ENCODE results near the gene IQCK.

The IQCK gene

DNA sequence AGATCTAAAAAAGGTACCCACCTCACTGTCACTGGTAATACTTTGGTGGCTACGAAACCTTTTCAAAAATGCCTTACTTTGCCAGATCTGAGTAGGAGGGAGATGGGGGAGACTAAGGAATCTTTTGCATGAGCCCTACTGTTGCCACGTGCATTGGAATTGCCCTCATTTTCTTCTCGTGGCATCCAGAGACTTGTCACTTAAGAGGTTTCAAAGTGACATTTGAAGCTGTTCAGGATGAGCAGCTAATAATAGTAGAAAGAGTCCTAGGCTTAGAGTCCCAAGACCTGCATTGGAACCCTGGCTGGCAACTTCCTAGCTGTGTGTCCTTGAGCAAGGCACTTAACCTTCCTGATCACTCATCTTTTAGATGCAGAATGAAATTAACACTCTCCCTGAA, 123.1 kb downstream of the IQCK start:
- DNase-seq: no peak

DNA sequence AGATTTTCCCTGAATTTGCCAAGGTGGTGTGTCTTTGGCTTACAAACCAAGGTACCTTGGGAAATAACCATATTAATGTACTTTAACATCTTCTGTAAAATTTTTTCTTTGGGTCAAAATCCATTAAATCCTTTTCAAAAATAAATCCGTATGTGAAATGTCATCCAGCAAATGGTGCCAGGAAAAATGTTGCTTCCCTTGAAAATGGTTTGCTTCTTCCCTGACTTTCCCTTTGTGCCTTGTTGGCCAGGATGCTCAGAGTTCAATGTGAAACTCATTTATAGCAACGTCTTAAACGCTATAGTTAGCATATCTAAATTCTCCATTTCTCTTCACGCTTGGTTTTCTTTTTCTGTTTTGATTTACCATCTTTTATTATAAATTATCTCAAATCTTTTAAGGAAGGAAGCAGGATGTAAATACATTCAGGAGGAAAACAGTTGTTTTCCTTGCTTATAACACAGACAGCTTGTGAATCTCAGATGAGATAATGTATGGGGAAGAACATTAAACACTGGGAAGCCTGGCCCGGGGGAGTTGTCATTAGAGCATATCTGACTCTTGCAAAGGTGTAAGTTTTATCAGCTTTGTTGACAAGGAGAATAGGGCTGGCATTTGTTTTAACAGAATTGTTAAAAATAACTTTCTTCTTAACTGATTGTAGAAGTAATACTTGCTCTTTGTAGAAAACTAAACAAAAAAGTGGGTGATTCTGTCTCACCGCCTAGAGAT, 124.5 kb downstream of the IQCK start:
- DNase-seq: no peak

DNA sequence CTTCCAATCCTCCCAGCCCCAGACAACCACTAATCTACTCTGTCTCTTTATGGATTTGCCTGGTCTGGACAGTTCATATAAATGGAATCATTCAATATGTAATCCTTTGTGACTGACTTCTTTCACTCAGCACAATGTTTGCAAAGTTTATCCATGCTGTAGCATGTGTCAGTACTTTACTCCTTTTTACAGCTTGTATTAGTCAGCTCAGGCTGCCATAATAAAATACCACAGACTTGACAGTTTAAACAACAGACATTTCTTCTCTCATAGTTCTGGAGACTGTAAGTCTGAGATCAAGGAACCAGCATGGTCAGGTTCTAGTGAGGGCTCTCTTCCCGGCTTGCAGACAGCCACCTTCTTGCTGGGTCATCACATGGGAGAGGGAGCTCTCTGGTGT, 125.3 kb downstream of the IQCK start:
- no peak for DNase-seq

DNA sequence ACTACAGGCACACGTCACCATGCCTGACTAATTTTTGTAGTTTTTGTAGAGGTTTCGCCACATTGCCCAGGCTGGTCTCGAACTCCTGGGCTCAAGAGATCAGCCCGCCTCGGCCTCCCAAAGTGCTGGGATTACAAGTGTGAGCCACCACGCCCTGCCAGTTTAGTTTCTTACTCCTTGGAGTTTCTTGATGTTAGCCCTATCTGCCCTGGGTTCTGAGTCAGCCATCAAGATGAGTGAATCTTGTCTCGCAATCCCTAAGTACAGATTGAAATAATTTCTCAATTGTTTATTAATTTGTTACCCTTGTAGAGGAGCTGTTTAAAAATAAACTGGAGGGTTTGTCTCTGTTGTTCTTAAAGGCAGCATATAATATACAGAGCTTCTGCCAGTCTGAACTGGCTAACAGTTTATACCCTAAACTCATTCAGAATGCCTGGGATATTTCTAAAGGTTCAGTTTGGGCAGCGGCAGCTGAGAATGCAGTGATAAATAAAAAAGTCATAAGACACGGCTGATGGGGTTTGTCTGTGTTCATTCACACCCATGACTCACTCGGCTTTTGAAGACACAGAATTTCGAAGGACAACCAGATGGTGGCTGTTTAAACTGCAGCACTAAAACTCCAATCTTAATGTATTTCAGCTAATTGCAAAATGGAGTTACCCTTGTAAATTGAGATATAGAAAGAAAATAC, 127.0 kb downstream of the IQCK start:
- DNase-seq: no peak

DNA sequence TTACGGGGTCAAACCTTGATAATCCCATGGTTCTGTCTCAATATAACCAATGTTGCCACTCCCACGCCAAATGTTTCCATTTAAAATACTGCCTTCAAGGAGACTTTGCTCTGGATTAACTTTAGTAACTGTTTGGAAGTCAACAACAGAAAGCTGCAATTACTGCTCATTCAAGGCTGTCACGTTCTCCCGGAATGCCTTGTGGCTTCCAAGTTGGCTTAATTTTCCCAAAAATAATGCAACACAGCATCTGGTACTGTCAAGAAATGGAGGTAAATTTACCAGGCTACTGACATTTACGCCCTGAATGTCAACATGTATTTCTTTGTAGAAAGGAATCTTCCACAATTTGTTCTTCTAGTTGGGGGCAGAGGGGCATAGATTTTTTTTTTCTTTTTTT, 128.4 kb downstream of the IQCK start:
- DNase-seq: no peak

DNA sequence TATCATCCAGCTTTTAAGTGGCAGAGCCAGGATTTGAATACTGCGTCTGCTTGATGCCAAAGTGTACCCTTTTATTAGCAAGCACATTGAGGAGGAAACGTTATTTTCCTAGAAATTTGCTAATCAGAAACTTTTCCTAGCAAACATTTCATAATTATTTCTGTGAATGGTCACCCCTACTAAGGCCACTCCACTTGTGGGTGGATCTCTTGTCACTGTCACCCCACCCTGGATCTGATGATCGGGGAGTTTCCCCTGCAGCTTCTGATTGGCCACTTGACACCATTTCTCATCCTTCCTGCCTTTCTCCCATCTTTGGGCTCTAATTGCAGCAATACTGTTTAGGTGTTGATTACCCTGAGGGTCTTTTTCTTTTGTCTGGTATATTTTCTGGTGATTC, 130.7 kb downstream of the IQCK start:
- no peak for DNase-seq

DNA sequence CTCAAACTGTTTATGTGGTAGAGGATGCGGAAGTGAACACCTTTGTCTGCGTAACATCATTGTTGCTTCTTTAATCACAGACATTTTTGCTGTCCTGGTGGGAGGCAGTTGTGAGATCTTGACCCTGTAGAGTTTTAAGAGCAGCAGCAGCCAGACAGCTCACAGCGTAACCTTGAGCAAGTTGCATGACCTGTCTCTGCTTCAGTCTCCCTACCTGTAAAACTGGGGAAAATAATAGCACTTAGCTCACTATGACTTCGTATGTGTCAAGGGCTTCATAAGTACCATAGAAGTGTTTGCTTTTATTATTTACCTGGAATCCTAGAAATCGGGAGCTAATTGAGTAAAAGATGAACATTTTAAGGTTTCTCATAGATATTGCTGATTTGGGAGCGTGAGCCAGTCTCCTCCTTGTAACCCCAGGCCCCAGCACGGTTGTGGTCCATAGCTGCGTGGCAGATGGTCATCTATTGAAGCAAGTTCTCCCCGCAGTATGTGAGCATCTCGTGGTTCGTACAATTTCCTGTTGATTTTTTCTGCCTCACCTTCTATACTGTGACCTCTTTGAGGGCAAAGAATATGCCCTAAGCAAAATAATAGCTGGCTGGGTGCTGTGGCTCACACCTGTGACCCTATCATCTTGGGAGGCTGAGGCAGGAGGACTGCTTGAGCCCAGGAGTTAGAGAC, 132.2 kb downstream of the IQCK start:
- no peak for DNase-seq

DNA sequence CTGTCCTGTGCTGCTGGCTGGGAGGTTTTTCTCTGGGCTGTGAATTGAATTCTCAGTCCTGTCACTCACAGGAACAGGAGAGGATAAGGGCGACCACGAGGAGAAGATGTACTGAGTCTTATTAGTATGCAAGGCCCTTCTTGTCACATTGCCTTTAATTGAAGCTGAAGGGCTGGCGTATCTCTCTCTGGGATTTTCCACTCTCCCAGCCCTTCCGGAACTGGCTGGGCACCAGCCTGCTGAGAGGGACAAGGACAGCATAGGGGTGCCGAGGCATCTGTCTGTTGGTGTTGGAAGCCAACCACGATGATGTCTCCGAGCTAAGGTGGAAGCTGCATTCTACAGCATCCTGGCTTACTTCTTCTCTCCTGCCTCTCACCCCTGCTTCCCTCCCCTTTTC, 133.4 kb downstream of the IQCK start:
- DNase-seq: no peak

DNA sequence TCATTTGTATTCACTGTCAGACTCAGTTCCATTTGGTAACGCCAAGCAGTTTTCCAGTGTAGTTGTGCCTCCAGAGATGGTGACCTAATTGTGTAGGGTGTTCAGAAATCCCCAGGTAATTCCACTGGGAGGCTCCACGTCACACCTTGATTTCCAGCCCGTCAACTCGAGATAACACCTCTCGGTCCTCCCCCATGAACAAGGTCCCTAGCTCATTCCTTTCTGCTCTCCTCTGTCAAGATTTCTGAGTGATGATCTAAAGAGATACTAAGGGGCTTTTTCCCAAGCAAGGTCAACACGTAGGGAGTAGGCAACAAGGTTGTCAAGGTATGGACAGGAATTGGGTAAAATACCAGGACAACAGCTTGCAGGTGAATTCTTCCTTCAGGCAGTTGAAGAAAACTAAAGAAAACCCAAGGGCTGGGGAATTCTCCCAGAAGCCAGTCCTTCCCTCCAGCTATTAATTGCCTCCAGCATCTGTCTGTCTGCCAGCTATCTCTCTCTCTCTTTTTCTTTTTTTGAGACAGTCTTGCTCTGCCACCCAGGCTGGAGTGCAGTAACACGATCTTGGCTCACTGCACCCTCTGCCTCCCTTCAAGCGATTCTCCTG, 135.2 kb downstream of the IQCK start:
- DNase-seq: no peak

DNA sequence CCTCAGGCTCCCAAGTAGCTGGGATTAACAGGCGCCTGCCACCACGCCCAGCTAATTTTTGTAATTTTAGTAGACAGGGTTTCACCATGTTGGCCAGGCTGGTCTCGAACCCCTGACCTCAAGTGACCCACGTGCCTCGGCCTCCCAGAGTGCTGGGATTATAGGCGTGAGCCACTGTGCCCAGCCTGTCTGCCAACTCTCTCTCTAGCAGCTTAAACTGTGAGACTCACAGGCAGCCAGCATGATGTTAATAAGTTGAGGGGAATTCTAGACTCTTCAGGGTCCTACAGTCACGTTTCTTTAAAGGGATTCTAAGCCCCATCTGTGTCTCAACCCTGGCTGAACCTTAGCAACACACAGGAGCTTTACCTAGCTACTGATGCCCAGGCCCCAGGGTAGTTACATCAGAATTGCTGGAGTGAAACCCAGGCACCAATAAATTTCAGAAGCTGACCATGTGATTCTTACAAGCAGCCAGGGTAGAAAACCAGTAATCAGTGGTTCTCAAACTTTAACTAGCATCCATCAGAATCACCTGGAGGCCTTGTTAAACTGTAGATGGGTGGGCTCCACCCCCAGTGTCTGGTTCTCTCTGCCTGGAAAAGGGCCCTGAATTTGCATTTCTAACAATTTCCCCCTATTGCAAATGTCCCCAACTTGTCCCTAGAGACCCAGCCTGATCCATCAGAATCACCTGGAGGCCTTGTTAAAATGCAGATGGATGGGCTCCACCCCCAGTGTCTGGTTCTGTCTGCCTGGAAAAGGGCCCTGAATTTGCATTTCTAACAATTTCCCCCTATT, 135.9 kb downstream of the IQCK start:
- no peak for DNase-seq

DNA sequence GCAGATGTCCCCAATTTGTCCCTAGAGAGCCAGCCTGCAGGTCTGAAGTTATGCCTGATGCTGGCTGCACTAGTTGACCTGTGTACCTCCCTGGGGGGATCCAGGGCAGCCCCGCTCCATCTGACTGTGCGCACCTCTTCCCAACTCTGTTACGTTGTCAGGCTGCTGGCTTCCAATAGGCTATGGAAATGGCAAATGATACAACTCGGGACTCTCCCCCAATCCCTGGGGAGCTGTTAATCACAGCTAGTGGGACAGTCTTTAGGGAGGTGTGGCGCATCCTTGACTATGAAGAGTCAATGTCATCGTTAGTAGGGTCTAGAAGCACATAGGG, 136.4 kb downstream of the IQCK start:
- DNase-seq: no peak

DNA sequence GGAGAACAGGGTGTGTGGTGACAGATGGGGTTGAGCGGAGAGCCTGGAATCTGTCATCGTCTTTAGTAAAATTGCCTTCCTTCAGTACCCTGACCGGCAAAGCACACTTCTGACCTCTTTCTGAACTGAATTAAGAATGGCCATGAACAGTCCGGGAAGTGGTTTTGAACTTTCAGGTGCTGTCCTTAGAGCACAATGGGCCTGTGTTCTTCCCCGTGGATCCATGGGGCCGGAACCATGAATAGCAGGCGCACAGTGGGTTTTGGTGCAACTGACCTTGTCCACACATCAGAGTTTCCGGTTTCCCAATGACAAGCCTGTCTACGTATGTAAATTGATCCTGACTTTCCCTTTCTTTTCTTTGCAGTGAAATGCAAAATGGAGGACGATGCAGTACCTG, 138.0 kb downstream of the IQCK start:
- no peak for DNase-seq

DNA sequence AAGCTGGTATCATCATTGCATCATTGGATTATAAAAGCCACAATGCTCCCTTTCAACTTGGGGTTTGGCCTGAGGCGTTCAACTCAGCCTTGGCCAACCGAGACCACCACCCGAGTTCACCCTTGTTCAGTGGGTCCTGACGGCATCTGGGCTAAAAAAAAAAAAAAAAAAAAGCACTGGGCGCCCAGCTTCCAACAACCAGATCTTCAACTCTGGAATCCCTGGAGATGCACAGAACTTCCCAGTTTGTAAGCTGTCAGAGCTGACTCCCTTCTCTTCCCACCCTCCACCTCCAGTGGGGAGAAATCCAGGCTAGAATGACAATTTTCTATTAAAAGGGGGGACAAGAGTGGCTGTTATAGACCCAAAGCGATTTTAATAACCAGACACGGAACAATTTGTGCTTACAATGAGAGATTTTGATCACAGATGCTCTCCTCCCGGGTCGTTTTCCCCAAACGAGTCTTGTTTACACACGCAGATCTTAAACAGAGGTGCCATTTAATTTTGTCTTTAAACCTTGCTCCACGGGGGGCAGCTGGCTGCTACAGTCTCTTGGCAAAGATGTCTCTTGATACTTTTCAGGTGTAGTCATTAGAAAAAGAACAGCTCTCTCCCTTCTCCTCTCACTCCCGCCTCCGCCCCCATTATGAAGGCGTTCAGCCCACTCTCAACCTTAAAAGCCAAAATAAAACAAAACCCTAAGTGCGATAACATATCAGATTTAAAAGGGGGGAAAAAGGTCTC, 139.7 kb downstream of the IQCK start:
- DNase-seq: no peak

DNA sequence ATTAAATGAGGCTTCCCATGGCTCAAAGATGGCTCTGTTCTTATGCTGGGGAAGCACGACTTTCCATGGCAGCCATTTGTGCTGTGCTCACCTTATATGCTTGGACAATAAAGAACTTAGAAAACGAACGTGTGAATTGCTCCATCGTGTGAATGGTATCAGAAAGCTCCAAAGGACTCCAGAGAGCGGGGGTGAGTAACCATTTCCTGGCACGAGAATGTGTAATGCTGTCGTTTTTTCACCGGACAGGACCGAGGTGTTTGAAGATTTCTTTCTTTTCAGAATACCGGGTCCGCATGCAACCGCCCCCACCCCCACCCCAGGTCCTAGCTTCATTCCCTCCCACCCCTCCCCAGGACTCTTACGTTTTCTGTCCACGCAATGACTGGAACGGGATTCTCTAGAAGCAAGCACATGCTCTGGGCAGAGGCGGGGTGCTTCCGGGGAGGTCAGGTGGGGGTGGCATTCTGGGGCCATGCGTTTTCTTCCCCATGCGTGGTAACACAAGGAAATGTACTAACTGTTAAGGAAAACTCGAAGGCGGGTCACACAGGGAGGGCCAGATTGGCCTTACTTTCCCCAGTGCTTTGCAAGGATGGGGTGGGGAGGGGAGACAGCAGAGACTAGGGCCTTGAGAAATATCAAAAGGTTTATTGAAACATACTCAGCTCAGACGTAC, 140.4 kb downstream of the IQCK start:
- DNase-seq: no peak

DNA sequence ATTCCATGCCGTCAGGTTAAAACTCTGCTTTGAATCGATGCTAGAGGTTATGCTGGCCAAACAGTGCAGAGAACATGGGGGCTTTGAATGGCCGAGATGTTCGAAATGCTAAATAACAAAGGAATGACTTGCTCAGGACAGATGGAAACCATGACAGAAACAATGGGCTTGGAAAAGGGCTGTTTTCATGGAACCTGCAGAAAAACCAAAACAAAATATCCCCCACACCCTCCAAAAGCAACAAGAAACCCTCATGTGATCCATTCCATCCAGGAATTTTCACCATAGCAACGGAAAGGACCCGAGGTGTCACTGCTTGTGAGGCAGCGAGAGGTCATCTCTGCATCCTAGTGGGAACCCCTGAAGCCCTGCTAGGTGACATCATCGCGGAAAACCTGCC, 141.1 kb downstream of the IQCK start:
- no peak for DNase-seq

DNA sequence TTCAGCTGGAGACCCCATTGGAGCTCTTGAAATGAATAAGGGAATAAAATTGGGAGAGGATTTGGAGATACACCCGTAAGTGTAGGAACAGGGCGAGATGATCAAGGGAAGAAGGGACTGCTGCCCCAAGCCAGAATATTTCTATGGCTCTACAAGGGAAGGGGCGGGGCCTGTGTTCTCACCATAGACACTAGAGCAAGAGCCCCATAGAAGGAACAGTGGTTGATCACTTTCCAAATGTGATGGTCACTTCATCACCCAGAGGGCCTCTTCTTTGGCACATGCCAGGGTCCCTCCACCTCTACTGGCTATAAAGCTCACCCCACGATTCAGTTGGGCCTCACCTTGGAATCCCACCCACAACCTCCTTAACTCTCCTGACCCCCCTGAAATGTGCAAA, 141.5 kb downstream of the IQCK start:
- no peak for DNase-seq

DNA sequence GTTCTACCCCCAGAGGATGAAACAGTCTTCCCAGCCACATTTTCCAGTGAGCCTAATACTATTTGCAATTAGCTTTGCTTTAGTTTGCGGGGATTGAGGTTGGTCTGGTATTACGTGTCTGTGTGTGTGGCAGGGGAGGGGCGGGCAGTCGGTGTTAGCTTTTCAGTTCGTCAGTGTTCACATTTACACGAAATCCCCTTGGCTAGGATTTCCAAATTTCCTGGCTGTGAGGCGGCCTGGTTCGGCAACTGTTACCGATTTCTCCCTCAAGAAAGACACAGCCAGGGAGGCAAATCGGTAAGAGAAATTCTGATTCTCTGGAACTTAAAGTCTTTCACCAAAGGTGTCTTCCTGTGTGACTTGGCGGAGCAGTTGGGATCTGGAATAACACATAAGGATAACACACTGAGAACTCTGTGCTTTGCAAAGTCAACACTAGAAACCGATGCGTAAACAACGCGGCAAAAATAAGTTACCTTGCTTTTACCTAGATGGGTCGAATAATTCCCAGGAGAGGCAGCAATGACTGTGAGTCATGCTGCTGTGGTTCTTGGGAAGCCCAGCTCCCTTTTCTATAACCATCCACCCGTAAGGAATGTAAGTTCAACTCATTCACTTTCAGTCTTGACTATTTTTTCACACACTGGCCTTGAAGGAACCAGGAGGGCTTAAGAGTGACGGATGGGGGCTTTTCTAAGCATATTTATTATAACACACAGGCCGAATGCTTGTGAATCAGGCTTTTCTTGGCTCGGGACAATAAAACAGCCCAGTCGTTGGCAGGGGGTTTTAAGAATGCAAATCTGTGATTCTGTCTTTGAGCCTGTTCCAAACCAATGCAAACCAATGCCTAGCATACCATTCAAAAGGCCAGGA, 142.3 kb downstream of the IQCK start:
- DNase-seq: no peak

DNA sequence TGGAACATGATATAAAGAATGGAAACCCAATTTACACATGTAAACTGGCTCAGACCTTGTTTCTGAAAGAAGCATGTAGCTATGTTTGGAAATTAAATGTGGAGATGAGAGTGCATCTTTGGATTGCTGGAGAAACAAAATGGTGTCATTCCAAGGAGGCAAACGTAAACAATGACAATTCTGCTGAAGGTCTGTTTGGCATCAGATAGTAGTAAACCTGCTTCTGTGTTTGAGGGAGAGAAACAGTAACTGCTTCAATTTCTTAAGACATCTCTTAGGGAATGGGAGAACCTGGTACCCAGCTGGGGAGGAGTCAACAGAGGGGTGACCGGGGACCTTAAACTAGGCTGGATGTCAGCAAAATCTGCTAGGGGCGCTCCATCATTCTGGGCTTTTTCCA, 143.1 kb downstream of the IQCK start:
- no peak for DNase-seq

DNA sequence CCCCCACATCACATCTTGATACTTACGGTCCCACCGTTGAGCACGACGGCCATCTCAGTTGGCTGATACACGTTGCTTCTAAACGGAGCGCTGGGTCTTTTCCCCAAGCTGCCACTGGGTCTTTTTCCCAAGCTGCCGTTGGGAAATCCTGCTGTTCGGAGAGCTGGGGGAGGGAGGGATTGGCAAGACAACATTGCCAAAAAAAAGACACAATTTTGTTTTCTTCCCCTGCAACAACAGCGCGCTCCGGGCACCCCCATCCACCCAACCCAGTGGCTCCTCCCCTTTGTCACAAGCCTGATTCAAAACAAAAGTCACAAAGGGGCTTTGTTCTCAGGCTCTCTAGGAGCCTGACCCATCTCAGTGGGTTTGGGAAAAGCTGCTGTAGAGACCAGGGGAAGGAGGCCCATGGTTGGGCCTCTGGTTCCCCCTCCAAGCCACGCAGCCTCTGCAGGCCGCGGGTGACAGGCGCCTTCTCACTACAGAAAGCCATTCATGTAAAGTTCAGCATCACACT, 143.8 kb downstream of the IQCK start:
- no peak for DNase-seq

DNA sequence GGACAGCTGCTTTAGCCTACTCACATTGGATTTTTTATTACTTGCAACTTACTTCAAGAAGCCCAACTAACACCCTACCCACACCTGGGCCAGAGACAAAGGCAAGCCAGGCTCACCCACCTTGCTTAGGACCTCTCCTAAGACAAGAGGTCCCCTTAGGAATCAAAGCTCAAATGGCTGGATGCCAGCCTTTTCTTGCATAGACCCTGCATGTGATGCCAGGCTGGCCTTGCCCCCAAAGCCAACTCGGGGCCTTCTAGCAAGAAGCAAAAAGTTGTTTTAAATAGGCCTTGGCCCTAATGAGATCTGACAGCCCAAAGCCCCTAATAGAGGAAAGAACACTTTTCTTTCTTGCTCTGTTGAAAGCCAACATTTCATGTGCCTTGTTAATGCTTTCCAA, 145.9 kb downstream of the IQCK start:
- no peak for DNase-seq

All from right hindlimb (tissue), 1 donor.